MCF 10A (cell line): ENCODE measurements around the gene CAMK1D. TPM values are rescaled to one million over a fixed set of nuclear protein-coding genes. Genes with fewer than 3 reads are reported as not detected.

Experiments used
- BruUV-seq: library from RNA; stranded (reverse); fragments of 400-500 nt; replicated peaks from 2 replicates; lab custom pipeline; 2021; lab: Mats Ljungman, UMichigan
- CTCF ChIA-PET: fragments of 300-600 bp; sonication (Branson Sonifier 250); formaldehyde crosslinking; extraction: SDS; loops from one replicate; lab custom pipeline; 2021; ENCODE audit warnings: antibody characterized with exemption, inconsistent platforms; lab: Yijun Ruan, JAX
- POLR2A ChIA-PET: fragments of 300-600, 350-650 bp; sonication (Branson Sonifier 250); formaldehyde crosslinking; extraction: SDS; loops from one replicate; lab custom pipeline; 2020; ENCODE audit warnings: antibody characterized with exemption, inconsistent platforms; lab: Yijun Ruan, JAX
- DNase-seq: peaks from one replicate; pipeline ENCODE4 v3.0.0-alpha.2; 2018; ENCODE audit not compliant: unreplicated experiment
- H3K27ac Mint-ChIP-seq: one replicate; pipeline ENCODE4 v1.8.0; 2022; ENCODE audit warnings: mild to moderate bottlenecking, low read depth, mixed read lengths; ENCODE audit not compliant: unreplicated experiment
- H3K27me3 Mint-ChIP-seq: one replicate; pipeline ENCODE4 v1.8.0; 2022; ENCODE audit warnings: mixed read lengths; ENCODE audit not compliant: insufficient read depth, unreplicated experiment
- H3K36me3 Mint-ChIP-seq: one replicate; pipeline ENCODE4 v1.8.0; 2022; ENCODE audit warnings: mild to moderate bottlenecking, moderate library complexity, mixed read lengths; ENCODE audit not compliant: insufficient read depth, unreplicated experiment
- H3K4me1 Mint-ChIP-seq: one replicate; pipeline ENCODE4 v1.8.0; 2022; ENCODE audit warnings: mixed read lengths; ENCODE audit not compliant: insufficient read depth, unreplicated experiment
- H3K4me3 Mint-ChIP-seq: one replicate; pipeline ENCODE4 v1.8.0; 2022; ENCODE audit warnings: mild to moderate bottlenecking, moderate library complexity, mixed read lengths; ENCODE audit not compliant: unreplicated experiment
- H3K9me3 Mint-ChIP-seq: one replicate; pipeline ENCODE4 v1.8.0; 2022; ENCODE audit warnings: mixed read lengths; ENCODE audit not compliant: unreplicated experiment
- CTCF ChIP-seq: fragments of 200-600 bp; IDR thresholded peaks from one replicate; pipeline ENCODE4 v1.8.0; 2022; ENCODE audit warnings: antibody characterized with exemption, mild to moderate bottlenecking; ENCODE audit not compliant: unreplicated experiment
- intact Hi-C: fragments of 100-400 bp; cut with micrococcal nuclease; formaldehyde crosslinking; loops from 2 replicates; pipeline ENCODE4 v1.14.1; 2022
- total RNA-seq: library from RNA; stranded (reverse); gene quantifications from 2 replicates; pipeline ENCODE4 v1.2.3, GENCODE V29; 2022

Gene CAMK1D
- total RNA-seq, 1 experiment from 2014 or later = 1.7 TPM

- BruUV-seq = no TSS peak
- H3K36me3 Mint-ChIP-seq = no peaks in the 10 kb centered on the region
- H3K4me1 Mint-ChIP-seq = peaks cover 7% of the 10 kb centered on the region
- ChIA-PET POLR2A (no interaction called here), CTCF (no interaction called here)
- no peak for DNase-seq
- no peak for TF ChIP-seq CTCF
- H3K27me3 Mint-ChIP-seq = peaks cover 10% of the 10 kb centered on the region
- H3K27ac Mint-ChIP-seq = no peak overlapping the region
- intact Hi-C loops = no loop called here
- no peak overlapping the region for H3K4me3 Mint-ChIP-seq
- no peaks in the 10 kb centered on the region for H3K9me3 Mint-ChIP-seq
These were observed 155.3 kb downstream of the CAMK1D start for GRCh38 chr10:12504628-12505027.

- Mint-ChIP-seq H3K4me1 (peaks cover 7% of the 10 kb centered on the region), H3K9me3 (no peaks in the 10 kb centered on the region), H3K4me3 (no peak overlapping the region), H3K27ac (no peak overlapping the region), H3K36me3 (no peaks in the 10 kb centered on the region), H3K27me3 (peaks cover 10% of the 10 kb centered on the region)
- no peak for DNase-seq
- no peak for TF ChIP-seq CTCF
- CTCF ChIA-PET = no interaction called here
- no TSS peak for BruUV-seq
- intact Hi-C loops = no loop called here
- POLR2A ChIA-PET = no interaction called here
These were observed 156.3 kb downstream of the CAMK1D start for GRCh38 chr10:12505683-12506082.

- DNase-seq = no peak
- intact Hi-C loops = no loop called here
- H3K4me3 Mint-ChIP-seq = no peak overlapping the region
- no peaks in the 10 kb centered on the region for H3K27me3 Mint-ChIP-seq
- no peaks in the 10 kb centered on the region for H3K36me3 Mint-ChIP-seq
- no peak for TF ChIP-seq CTCF
- CTCF ChIA-PET = interaction anchor here (0.6 kb wide), 2 partner anchors 31 to 187 kb away, joined by 3 read pairs; no protein-coding TSS in a partner anchor
- H3K9me3 Mint-ChIP-seq = no peaks in the 10 kb centered on the region
- no peaks in the 10 kb centered on the region for H3K4me1 Mint-ChIP-seq
- BruUV-seq = no TSS peak
- POLR2A ChIA-PET = interaction anchor here (0.7 kb wide), 1 partner anchor 111 kb away, joined by 3 read pairs; no protein-coding TSS in a partner anchor
- no peak overlapping the region for H3K27ac Mint-ChIP-seq
These were observed 158.0 kb downstream of the CAMK1D start for GRCh38 chr10:12507165-12507850.

- ChIA-PET POLR2A (interaction anchor here (0.6 to 0.7 kb wide), 2 partner anchors 17 to 110 kb away, joined by 3 read pairs; no protein-coding TSS in a partner anchor), CTCF (no interaction called here)
- TF ChIP-seq CTCF = no peak
- Mint-ChIP-seq H3K27ac (no peak overlapping the region), H3K27me3 (no peaks in the 10 kb centered on the region), H3K36me3 (no peaks in the 10 kb centered on the region), H3K9me3 (no peaks in the 10 kb centered on the region), H3K4me1 (no peaks in the 10 kb centered on the region), H3K4me3 (no peak overlapping the region)
- no TSS peak for BruUV-seq
- no peak for DNase-seq
- intact Hi-C loops = no loop called here
These were observed 158.8 kb downstream of the CAMK1D start for GRCh38 chr10:12508165-12508564.
